Rectal smooth muscle tissue (tissue), 1 donor: ENCODE measurements around the gene USP20.

Source experiments
- H3K27ac ChIP-seq: one replicate; pipeline ENCODE4 v1.7.0; 2013; ENCODE audit warnings: low read depth, low read length, inconsistent platforms
- H3K27me3 ChIP-seq: one replicate; pipeline ENCODE4 v1.7.0; 2013; ENCODE audit warnings: low read length; ENCODE audit not compliant: control insufficient read depth, insufficient read depth
- H3K36me3 ChIP-seq: one replicate; pipeline ENCODE4 v1.7.0; 2013; ENCODE audit warnings: low read length; ENCODE audit not compliant: control insufficient read depth, insufficient read depth
- H3K4me1 ChIP-seq: one replicate; pipeline ENCODE4 v1.7.0; 2013; ENCODE audit warnings: low read length; ENCODE audit not compliant: control insufficient read depth, insufficient read depth
- H3K4me3 ChIP-seq: one replicate; pipeline ENCODE4 v1.7.0; 2013; ENCODE audit warnings: low read length
- H3K9ac ChIP-seq: one replicate; pipeline ENCODE4 v1.7.0; 2013; ENCODE audit warnings: low read length

USP20 gene

DNA sequence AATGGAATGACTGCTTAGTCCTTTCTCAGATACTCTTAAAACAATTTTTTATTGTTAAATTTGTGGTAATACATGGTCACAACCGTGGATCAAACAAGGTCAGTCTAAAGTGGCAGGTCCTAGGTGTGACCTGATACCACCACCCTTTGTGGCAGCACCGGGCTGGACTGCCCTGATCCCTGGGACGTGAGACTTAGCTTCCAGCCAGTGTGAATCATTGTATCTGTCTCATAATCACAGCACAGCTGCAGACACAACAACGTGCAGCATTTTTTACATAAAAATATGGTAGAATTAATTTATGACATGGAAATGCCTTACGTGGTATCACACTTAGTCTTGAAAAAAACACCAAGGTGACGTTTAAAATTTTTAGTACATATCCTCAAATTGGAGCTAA is 24.5 kb upstream of the USP20 start:
- Histone ChIP-seq H3K27ac (no peak overlapping the region), H3K36me3 (peaks cover 21% of the 10 kb centered on the region), H3K4me3 (no peak overlapping the region), H3K27me3 (no peaks in the 10 kb centered on the region), H3K9ac (no peak overlapping the region), H3K4me1 (no peaks in the 10 kb centered on the region)

GRCh38 chr9:129811967-129812363 is 23.3 kb upstream of the USP20 start:
- peaks cover 30% of the 10 kb centered on the region for H3K36me3 ChIP-seq
- H3K9ac ChIP-seq = no peak overlapping the region
- no peaks in the 10 kb centered on the region for H3K4me1 ChIP-seq
- H3K4me3 ChIP-seq = no peak overlapping the region
- no peak overlapping the region for H3K27ac ChIP-seq
- no peaks in the 10 kb centered on the region for H3K27me3 ChIP-seq

DNA sequence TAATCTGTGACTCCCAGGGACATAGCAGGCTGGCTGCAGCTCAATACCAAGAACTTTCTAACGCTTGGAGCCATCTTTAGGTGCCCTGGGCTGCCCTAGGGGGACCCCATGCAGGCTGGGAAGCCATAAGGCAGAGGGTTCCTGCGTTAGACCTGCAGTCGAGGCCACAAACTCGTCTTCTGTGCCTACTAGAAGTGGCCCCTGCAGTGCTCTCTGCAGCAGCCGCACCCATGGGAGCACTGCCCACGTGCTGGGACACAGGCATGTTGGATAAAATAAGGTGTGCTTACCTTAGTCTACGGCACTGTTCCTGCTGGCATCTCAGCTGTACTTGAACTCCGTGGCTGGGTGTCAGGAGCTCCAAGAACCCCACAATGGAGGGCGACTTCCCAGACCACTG is 22.9 kb upstream of the USP20 start:
- no peak overlapping the region for H3K4me3 ChIP-seq
- H3K27ac ChIP-seq = no peak overlapping the region
- H3K9ac ChIP-seq = no peak overlapping the region
- no peaks in the 10 kb centered on the region for H3K27me3 ChIP-seq
- H3K4me1 ChIP-seq = no peaks in the 10 kb centered on the region
- peaks cover 27% of the 10 kb centered on the region for H3K36me3 ChIP-seq

DNA sequence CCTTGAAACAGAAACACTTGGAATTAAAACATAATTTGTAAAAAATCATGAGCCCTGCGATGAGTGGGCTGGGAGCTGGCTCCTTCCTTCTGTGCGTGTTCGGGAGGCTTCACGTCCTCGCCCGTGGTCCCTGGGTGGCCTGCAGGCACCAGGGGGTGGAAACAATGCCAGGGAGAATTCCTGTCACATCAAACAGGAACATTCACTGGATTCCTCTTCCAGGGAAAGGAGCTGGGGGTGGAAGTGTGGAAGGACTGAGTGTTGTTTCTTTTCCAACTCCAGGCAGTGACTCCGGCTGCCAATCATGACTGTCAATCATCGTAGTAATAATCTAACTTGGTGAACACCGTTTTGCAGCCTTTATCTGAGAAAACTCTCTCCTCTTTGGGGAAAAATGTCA is 21.6 kb upstream of the USP20 start:
- H3K27me3 ChIP-seq = no peaks in the 10 kb centered on the region
- H3K4me1 ChIP-seq = no peaks in the 10 kb centered on the region
- H3K4me3 ChIP-seq = no peak overlapping the region
- H3K27ac ChIP-seq = no peak overlapping the region
- no peak overlapping the region for H3K9ac ChIP-seq
- H3K36me3 ChIP-seq = peaks cover 30% of the 10 kb centered on the region

DNA sequence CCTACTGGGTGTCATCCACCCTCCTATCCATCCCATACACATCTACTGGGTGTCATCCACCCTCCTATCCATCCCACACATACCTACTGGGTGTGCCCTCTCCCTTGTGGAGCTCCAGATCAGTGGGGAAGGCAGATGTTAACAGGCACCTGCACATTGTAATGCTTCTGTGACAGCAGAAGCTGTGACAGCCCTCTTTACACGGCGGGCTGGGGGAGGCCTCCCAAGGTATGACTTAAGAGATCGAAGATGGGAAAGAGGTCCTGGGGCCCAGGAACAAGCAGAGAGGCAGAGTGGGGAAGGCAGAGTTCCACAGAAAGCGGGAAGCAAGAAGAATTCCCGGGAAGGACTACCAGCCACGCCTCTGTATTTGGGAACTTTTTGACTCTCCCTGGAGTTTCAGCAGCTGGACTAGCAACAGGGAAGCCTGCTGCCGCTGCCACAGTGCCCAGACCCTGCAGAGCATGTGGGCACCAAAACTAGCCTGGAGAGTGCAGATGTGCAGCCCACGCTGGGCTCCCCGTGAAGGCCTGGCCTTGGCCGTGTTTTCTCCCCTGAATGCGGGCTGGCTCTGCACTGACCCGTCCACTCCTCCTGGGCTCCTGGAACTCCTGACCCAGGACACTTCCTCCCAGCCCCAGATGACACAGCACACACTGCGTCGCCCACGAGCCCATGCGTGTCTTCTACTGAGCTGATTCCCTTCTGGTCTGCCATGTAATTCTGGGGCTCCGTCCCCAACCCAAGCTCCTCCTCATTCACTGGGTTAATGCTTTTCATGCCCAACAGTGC is 20.6 kb upstream of the USP20 start:
- no peak overlapping the region for H3K27ac ChIP-seq
- H3K36me3 ChIP-seq = peaks cover 24% of the 10 kb centered on the region

DNA sequence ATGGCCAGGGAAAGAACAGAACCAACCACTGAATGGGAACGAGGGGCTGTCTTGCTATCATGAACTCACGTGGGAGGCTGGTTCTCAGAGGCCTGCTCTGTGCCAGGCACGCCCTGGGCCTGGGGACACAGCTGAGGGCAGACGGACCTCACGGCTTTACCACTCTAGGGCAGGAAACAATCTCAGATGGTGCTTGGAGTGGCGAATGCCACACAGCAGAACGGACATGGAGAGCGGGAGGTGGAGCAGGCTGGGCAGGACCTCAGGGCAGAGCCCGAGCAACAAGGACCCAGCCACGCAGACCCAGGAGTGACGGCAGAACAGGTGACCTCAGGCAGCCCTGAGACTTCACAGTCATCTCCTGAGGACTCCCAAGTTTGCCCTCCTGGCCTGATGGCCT is 20.0 kb upstream of the USP20 start:
- H3K36me3 ChIP-seq = peaks cover 22% of the 10 kb centered on the region
- no peak overlapping the region for H3K9ac ChIP-seq
- no peaks in the 10 kb centered on the region for H3K4me1 ChIP-seq
- H3K27me3 ChIP-seq = no peaks in the 10 kb centered on the region
- H3K4me3 ChIP-seq = no peak overlapping the region
- H3K27ac ChIP-seq = no peak overlapping the region

More for the DNA sequence above, 20.6 kb upstream of the USP20 start:
- Histone ChIP-seq H3K4me3 (no peak overlapping the region), H3K4me1 (no peaks in the 10 kb centered on the region), H3K27me3 (no peaks in the 10 kb centered on the region), H3K9ac (no peak overlapping the region)

DNA sequence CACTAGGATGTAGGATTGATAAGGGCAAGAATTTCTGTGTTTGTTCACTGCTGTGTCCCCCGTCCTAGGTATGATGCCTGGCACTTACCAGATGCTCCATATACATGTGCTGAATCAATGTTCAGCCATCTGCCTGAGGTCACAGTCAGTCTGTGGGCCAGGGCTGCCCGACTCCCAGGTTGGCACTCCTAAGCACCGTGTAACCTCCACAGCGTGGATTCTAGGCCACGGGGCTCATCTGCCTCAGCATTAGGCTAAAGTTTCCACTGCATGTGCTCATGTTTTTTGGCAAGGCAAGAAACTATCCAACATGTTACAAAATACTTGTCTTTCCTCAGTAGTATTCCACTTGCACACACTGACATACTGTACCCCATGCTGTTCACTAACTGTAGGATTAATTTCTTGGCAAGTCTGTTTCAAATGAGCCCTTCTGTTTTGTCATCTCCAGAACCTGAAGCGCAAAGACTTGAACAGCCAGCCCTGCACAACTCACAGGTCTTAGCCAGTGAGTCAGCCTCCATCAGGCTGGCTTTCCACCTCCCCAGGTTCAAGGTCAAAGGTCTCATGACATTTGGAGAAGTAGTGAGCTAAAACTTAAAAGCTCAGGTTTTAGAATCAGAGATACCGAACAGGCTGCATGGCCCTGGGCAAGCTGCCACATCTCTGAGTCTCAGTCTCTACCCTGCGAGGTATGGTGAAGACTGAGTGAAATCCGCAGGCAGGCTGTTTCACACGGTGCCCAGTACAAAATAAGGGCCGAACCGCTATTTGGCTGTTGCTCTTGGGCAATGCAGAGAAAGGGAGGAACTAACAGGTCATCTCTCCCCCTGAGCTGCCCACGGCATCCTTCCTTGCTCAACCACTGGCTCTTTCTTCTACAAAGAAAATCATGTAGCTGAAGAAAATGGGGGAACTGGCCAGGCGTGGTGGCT is 18.5 kb upstream of the USP20 start:
- Histone ChIP-seq H3K27me3 (no peaks in the 10 kb centered on the region), H3K27ac (no peak overlapping the region), H3K4me3 (no peak overlapping the region), H3K4me1 (no peaks in the 10 kb centered on the region), H3K9ac (no peak overlapping the region), H3K36me3 (peaks cover 24% of the 10 kb centered on the region)

DNA sequence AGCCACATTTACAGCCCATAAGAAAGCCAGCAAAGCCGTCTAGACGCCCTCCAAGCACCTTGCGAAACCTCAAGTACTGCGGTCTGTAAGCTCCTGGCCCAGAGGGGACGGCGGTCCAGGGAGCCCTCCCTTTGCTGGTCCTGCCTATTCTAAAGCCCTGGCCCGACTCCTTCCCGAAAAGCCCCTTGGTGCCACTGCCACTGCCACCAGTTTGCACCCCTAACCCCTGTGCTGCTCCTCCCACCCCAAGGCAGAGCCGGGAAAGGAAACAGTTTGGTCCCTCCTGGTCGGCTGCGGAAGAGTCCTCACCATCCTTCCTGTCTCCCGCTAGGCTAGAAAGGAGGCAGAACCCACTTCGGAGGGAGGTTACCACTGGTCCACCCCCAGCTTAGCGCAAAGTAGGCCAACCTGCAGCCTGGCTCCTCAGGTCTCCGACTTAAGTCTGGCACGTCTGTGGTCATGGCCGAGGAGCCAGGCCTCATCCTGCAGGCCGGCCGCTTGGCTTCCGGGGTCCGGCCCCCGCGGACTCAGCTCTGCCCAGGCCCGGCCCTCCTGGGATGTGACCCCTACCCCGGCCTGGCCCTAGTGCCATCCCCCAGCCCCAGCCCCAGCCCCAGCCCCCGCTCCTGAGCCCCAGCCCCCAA is 12.2 kb upstream of the USP20 start:
- Histone ChIP-seq H3K4me1 (peaks cover 5% of the 10 kb centered on the region), H3K27ac (no peak overlapping the region), H3K27me3 (no peaks in the 10 kb centered on the region), H3K9ac (peak overlapping the region; percentile 68), H3K36me3 (peaks cover 6% of the 10 kb centered on the region), H3K4me3 (peak overlapping the region; percentile 75)

DNA sequence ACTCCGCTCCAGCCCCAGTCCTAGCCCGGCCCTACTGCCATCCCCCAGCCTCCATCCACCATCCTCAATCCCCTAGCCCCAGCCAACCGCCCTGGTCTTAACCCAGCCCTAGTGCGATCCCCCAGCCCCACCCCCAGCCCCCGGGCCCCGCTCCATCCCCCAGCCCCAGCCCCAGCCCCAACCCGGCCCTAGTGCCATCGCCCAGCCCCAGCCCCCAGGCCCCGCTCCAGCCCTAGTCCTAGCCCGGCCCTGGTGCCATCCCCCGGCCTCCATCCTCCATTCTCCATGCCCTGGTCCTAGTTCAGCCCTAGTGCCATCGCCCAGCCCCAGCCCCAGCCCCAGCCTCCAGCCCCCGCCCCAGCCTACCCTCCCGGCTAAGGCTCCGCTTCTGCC is 11.7 kb upstream of the USP20 start:
- Histone ChIP-seq H3K36me3 (peaks cover 3% of the 10 kb centered on the region), H3K4me1 (peaks cover 5% of the 10 kb centered on the region), H3K9ac (peak overlapping the region; percentile 24), H3K4me3 (peak overlapping the region; percentile 87), H3K27me3 (no peaks in the 10 kb centered on the region), H3K27ac (peak overlapping the region; percentile 58)

DNA sequence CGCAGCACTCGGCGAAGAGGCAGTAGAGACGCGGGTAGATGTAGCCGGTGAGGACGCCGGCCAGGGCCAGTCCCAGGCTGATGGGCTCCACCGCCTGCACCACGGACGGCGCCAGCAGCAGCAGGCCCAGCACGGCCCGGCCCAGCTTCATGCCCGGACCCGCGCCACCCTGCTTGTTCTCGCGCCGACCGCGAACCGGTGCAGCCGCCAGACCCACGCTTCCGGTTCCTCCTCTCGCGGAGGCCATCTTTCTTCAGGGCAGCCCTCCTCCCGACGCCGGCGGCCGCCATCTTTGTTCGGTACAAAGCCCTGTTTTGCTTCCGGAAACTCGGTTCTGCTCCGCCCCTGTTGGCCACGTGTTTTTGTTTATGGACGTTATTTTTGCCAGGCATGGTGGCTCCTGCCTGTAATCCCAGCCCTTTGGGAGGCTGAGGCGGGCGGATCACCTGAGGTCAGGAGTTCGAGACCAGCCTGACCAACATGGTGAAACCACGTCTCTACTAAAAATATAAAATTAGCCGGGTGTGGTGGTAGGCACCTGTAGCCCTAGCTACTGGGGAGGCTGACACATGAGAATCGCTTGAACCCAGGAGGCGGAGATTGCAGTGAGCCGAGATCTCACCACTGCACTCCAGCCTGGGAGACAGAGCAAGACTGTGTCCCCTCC is 11.2 kb upstream of the USP20 start, which contains the start of gene TOR1A:
TOR1A (minus strand) TSS at position 202 of the 667 bp plus-strand sequence; CDS start at position 151, 51 bp downstream.
- Histone ChIP-seq H3K27ac (peak within 1 kb of the TSS; percentile 58), H3K9ac (peak within 1 kb of the TSS; percentile 68), H3K36me3 (peaks cover 5% of the 10 kb centered on the region), H3K27me3 (no peaks in the 10 kb centered on the region), H3K4me3 (peak within 1 kb of the TSS; percentile 87), H3K4me1 (peaks cover 5% of the 10 kb centered on the region)

DNA sequence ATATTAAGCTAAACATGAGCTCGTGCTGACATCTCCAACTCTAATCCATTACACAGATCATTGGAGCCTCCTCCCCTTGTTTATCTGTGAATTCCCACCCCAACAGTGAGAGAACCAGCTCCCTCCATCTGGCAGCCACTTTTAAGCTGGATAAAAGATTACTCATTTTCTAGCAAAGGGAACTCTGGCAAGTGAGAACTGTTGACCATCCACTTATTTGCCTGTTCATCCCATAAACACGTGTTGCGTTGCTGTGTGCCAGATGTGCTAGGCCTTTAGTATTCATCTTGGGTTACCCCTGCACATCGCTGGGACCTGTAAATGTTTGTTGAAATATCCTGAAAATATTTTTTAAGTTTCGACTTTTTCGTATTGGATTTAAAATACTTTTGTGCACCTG is 8.9 kb upstream of the USP20 start:
- Histone ChIP-seq H3K36me3 (peaks cover 10% of the 10 kb centered on the region), H3K4me1 (peaks cover 5% of the 10 kb centered on the region), H3K9ac (no peak overlapping the region), H3K27ac (no peak overlapping the region), H3K27me3 (no peaks in the 10 kb centered on the region), H3K4me3 (no peak overlapping the region)

- Histone ChIP-seq H3K9ac (no peak overlapping the region), H3K27ac (no peak overlapping the region), H3K4me1 (peaks cover 5% of the 10 kb centered on the region), H3K36me3 (peaks cover 9% of the 10 kb centered on the region), H3K4me3 (no peak overlapping the region), H3K27me3 (no peaks in the 10 kb centered on the region)
Measured at GRCh38 chr9:129826759-129827158, 8.5 kb upstream of the USP20 start.
